ENCODE results near the gene NOS3. TPM values are rescaled to one million over a fixed set of nuclear protein-coding genes. Genes with fewer than 3 reads are reported as not detected.

Gene NOS3
- total and polyA plus RNA-seq, 2 of the 13 experiments (the other 11 are each of a cell fraction or from before 2014, with no cell fraction given) = 3.7 to 7.5 TPM

GRCh38 chr7:150992051-150992640 is 1.3 kb downstream of the NOS3 start:
- ATAC-seq (no peak), FAIRE-seq (no peak), DNase-seq (ENCODE audit: low spot score) (no peak)
- Histone ChIP-seq H4K20me1 (ENCODE audit: insufficient read depth, low read length) (no peaks in the 10 kb centered on the region), H3K36me3 (replicated peaks in 1 of 2; ENCODE audit: control insufficient read depth in 1 of 2, insufficient read depth in 2 of 2, low read length in 2 of 2) (no peaks in the 10 kb centered on the region), H3K4me3 (replicated peaks in 1 of 3; ENCODE audit: insufficient read depth in 1 of 3, low read depth in 2 of 3, low read length in 3 of 3) (no peak overlapping the region), H3K27ac (ENCODE audit: extremely low read length, insufficient read depth, low read length) (no peak overlapping the region), H3K9me3 (ENCODE audit: low read length) (no peaks in the 10 kb centered on the region), H3K9ac (ENCODE audit: insufficient read depth, low read depth, low read length) (no peak overlapping the region), H2AFZ (ENCODE audit: low read length) (no peak overlapping the region), H3K27me3 (ENCODE audit: control insufficient read depth in 1 of 2, insufficient read depth in 2 of 2, low read length in 2 of 2) (peaks cover 4 to 48% of the 10 kb centered on the region in 2 experiments), H3K4me2 (ENCODE audit: low read depth, low read length) (no peak overlapping the region), H3K4me1 (ENCODE audit: insufficient read depth, low read length) (peaks cover 11% of the 10 kb centered on the region; the same call in 1 of the 2 replicates), H3K79me2 (ENCODE audit: insufficient read depth, low read length) (no peaks in the 10 kb centered on the region)
- WGBS (ENCODE audit: low lambda C conversion rate) = 17% methylated on average over 4 of the region's 6 CpGs
- in situ Hi-C loops (cut with HindIII; ENCODE audit: extremely low pct_ligation_motif_present, low pct_unique_long_range_greater_than_20kb) (no loop called here), intact Hi-C loops (cut with micrococcal nuclease; ENCODE audit: unreplicated experiment) (no loop called here)
- ChIA-PET CTCF (ENCODE audit: low intra/inter-chr PET ratio, low total read pairs) (no interaction called here), POLR2A (no interaction called here)
- TF ChIP-seq FOSL2 (CRISPR knock-in tag; IDR thresholded peaks at IDR 0.05) = peak; percentile 44
- TF ChIP-seq IRX3 (CRISPR knock-in tag; IDR thresholded peaks at IDR 0.05; ENCODE audit: borderline replicate concordance, low read depth) = no peak
- no peak for TF ChIP-seq PHF5A (CRISPR knock-in tag; IDR thresholded peaks at IDR 0.05; ENCODE audit: low read depth, unreplicated experiment)
- no TSS peak for BruUV-seq (replicated peaks)

GRCh38 chr7:150992833-150993302 is 2.1 kb downstream of the NOS3 start:
- no peaks in the 10 kb centered on the region for H3K9me3 ChIP-seq (ENCODE audit: low read length)
- H3K27me3 ChIP-seq (ENCODE audit: control insufficient read depth in 1 of 2, insufficient read depth in 2 of 2, low read length in 2 of 2) = peaks cover 4 to 48% of the 10 kb centered on the region in 2 experiments
- H3K27ac ChIP-seq (ENCODE audit: extremely low read length, insufficient read depth, low read length) = no peak overlapping the region
- H3K36me3 ChIP-seq (replicated peaks in 1 of 2; ENCODE audit: control insufficient read depth in 1 of 2, insufficient read depth in 2 of 2, low read length in 2 of 2) = no peaks in the 10 kb centered on the region
- 0% methylated on average over 5 of the region's 5 CpGs for WGBS (ENCODE audit: low lambda C conversion rate)
- no peak overlapping the region for H3K4me3 ChIP-seq (replicated peaks in 1 of 3; ENCODE audit: insufficient read depth in 1 of 3, low read depth in 2 of 3, low read length in 3 of 3)
- H3K4me1 ChIP-seq (ENCODE audit: insufficient read depth, low read length) = peaks cover 11% of the 10 kb centered on the region; the same call in 1 of the 2 replicates
- no peaks in the 10 kb centered on the region for H3K79me2 ChIP-seq (ENCODE audit: insufficient read depth, low read length)
- H2AFZ ChIP-seq (ENCODE audit: low read length) = no peak overlapping the region
- ATAC-seq (peak; percentile 84), DNase-seq (ENCODE audit: low spot score) (peak; percentile 52), FAIRE-seq (peak; percentile 4)
- in situ Hi-C loops (cut with HindIII; ENCODE audit: extremely low pct_ligation_motif_present, low pct_unique_long_range_greater_than_20kb) (no loop called here), intact Hi-C loops (cut with micrococcal nuclease; ENCODE audit: unreplicated experiment) (no loop called here)
- H3K9ac ChIP-seq (ENCODE audit: insufficient read depth, low read depth, low read length) = no peak overlapping the region
- POLR2A ChIA-PET = interaction anchor here (0.6 kb wide), 1 partner anchor 17 kb away, joined by 3 read pairs; no protein-coding TSS in a partner anchor
- no peaks in the 10 kb centered on the region for H4K20me1 ChIP-seq (ENCODE audit: insufficient read depth, low read length)
- no peak overlapping the region for H3K4me2 ChIP-seq (ENCODE audit: low read depth, low read length)
- CTCF ChIA-PET (ENCODE audit: low intra/inter-chr PET ratio, low total read pairs) = no interaction called here
- BruUV-seq (replicated peaks) = no TSS peak
- no peak for TF ChIP-seq ETV6 (CRISPR knock-in tag; conservative IDR thresholded peaks at IDR 0.05)
- peak; percentile 65 for TF ChIP-seq ZNF574 (CRISPR knock-in tag; IDR thresholded peaks at IDR 0.05)
- peak; percentile 88 for TF ChIP-seq SUZ12 (IDR thresholded peaks at IDR 0.05; ENCODE audit: low read depth, low read length)
- TF ChIP-seq SSRP1 (CRISPR knock-in tag; IDR thresholded peaks at IDR 0.05) = no peak
- no peak for TF ChIP-seq POGZ (CRISPR knock-in tag; IDR thresholded peaks at IDR 0.05)
- no peak for TF ChIP-seq ZNF30 (CRISPR knock-in tag; IDR thresholded peaks at IDR 0.05)
- no peak for TF ChIP-seq NFYB (CRISPR knock-in tag; IDR thresholded peaks at IDR 0.05)
- TF ChIP-seq ZNF441 (CRISPR knock-in tag; IDR thresholded peaks at IDR 0.05; ENCODE audit: borderline replicate concordance) = no peak
- TF ChIP-seq GABPA (IDR thresholded peaks at IDR 0.05; ENCODE audit: low read depth, low read length) = 0 out of 2 replicates have a peak, but pooled peaks have one; percentile 2
- peak; percentile 65 for TF ChIP-seq GABPA (CRISPR knock-in tag; IDR thresholded peaks at IDR 0.05; ENCODE audit: low read depth)
- no peak for TF ChIP-seq ZFP37 (CRISPR knock-in tag; IDR thresholded peaks at IDR 0.05; ENCODE audit: borderline replicate concordance)
- TF ChIP-seq ZNF614 (CRISPR knock-in tag; IDR thresholded peaks at IDR 0.05; ENCODE audit: borderline replicate concordance) = no peak
- TF ChIP-seq FOSL2 (CRISPR knock-in tag; IDR thresholded peaks at IDR 0.05) = no peak
- TF ChIP-seq MIER2 (CRISPR knock-in tag; IDR thresholded peaks at IDR 0.05) = no peak
- no peak for TF ChIP-seq EP300 (IDR thresholded peaks at IDR 0.05; ENCODE audit: low read depth in 2 of 2, low read length in 2 of 2)
- TF ChIP-seq EP300 (CRISPR knock-in tag; IDR thresholded peaks at IDR 0.05; ENCODE audit: borderline replicate concordance) = no peak
